HG02885 (cell line): Measurements from ENCODE around the gene RHBDF1.

Experiments used
- ATAC-seq: cut with Tn5 transposase; IDR thresholded peaks from one replicate; pipeline ENCODE4 v1.9.1; 2021; ENCODE audit warnings: mild to moderate bottlenecking; ENCODE audit not compliant: unreplicated experiment, poor library complexity

Gene RHBDF1

DNA sequence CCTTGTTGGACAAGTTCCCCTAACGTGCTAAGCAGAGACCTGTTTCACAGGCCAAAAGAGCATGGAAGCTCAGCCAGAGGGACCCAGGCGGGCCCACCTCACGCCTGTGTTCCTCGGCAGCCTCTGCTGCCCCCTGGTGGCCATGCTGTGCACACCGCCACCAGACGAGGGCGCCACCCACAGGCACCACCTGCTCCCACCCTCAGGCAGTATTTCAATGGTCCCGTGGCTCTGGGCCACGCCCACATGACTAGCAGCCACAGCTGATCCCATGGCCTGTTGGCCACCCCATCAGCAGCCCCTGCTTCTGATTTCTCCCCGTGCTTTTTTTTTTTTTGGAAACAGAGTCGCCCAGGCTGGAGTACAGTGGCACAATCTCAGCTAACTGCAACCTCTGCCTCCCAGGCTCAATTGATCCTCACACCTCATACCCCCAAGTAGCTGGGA lies 24.5 kb upstream of the RHBDF1 start:
- ATAC-seq: peak; percentile 78

DNA sequence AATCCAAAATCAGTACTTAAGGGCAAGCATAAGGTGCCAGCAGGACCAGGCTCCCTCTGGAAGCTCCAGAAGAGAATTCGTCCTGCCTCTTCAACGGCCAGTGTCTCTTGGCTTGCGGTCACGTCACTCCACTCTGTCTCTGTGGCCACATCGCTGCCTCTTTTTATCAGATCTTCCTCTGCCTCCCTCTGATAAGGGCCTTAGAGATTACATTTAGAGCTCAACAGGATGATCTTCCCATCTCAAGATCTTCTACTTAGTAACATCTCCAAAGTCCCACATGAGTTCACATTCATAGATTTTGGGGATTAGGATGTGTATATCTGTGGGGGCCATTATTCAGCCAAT lies 22.5 kb upstream of the RHBDF1 start:
- ATAC-seq: no peak

DNA sequence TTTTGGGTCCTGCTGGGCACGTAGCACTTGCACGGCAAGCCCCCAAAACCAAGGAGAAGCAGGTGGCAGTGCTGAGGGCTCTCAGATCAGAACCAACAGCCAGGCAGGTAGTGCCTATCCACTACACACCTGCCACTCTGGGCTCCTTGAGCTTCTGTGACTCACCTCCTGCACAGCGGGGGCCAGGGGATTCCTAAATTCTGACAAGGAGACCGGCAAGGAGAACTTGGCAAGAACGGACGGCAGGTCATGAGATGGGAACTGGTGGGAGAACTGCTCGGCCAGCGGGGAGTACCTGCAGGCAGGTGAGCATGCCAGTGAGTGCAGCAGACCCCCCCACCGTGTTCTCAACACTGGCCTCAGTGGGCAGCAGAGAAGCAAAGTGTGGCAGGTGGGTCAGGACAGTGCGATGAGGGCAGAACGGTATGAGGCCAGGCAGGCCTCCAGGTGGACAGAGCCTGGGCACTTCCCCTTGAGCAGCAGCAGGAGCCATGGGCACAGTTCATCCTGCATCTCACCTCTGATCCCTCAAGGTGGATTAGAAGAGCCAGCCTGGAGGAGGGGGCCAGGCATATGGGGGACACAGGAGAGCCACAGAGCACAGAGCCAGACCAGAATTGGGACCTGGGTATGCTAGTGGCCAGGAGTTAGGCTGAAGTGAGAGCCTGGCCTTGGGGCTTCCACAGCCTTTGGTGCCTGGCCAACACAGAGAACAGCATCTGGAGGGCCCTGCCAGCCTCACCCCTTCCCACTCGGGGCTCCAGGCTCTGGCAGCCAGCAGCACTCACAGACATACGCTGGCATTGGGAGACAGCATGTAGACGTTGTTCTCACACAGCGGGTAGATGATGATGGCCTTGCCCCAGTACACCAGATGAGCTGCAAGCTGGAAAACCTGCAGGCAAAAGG lies 20.3 kb upstream of the RHBDF1 start:
- ATAC-seq: no peak

DNA sequence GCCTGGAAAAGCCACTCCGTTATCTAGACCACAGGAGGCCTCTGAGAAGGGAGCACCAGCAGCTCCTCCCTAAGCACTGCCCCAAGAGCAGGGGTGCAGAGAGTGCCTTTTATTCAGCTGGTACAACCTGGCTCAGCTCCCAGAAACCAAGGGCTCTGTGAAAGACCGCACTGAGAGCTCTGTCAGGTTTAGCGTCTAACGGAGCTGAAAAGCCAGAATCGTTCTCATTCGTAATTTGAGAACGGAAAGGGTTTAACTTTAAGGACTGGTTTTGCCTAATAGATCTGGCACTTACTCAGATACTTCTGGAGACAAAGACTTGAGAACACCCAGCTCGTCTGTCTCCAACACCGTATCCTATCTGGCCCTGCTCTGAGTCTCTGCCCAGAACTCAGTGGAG lies 19.1 kb upstream of the RHBDF1 start:
- no peak for ATAC-seq

DNA sequence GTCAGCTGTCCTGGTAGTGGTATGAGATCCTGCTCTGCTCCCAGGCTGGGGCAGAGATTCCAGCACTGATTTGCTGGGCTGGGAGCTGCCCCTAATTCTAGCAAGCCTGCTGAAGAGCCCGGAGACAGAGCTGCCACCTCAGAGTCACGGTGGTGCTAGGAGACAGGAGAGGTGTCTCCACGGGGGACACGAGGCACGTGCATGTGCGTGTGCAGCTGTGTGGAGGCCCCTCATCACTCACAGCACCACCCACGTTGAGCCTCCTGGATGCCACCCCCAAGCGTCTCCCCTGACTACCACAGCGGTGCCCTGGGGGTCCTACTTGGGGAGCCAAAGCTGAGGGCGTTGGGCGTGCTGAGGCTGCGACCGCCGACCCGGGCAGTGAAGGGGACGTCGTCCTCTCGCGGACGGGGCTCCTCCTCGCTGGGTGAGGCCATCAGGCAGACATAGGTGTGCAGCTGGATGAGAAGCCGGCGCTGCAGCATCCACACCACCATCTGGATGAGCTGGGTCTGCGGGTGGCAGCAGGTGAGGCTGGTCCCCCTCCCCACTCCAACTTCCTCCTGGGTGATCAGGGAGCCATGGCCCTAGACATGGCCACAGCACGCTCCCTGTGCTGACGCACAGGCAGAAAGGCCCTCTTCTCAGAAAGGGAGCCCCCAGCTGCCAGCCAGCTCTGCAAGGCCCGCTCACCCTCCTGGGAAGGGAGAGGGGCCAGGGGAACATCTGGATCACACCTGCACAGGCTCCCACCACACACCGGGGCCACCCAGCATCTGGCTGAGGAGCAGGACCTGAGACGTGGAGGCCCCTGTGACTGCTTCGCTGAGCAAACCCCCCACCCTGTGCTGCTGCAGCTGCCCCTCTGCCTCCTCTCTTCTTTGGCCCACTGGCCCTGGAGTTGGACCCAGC lies 17.2 kb upstream of the RHBDF1 start:
- ATAC-seq: no peak

DNA sequence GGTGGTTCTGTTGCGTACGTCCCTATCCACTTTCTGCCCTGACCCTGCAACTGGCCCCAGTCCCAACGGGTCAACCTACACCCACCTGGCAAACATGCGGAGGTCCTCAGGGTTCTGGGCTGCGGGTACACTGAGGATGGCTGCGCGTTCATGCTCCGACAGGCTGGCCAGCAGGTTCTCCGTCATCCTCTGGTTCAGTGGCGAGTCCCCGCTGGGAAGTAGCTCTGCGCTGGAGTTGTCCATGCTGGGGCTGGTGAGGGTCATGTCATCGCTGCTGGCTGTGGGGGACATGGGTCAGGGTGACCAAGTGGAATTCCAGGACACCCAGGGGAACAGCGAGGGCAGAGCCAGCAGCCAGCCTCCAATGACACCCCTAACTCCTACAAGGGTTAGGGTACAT lies 16.2 kb upstream of the RHBDF1 start:
- no peak for ATAC-seq

DNA sequence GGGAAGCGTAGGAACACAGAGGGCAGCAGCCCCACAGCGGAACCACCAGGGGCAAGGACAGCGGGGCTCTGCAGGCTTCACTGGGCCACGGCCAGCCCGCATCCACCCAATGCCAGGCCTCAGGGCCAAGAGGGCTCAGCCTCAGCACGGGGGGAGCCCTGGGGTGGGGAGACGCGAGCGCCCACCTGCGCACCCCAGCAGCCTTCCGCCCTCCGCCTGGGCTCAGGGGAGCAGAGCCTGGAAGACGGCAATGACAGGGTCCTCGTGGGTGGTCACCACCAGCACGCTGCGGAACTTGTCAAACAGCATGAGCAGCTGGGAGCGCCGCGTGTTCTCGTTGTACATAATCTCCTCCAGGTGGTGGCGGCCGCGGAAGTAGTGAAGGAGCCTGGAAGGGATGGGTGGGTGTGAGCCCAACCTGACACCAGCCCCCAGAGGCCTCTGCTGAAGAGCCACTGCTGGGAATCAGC lies 14.1 kb upstream of the RHBDF1 start:
- no peak for ATAC-seq

DNA sequence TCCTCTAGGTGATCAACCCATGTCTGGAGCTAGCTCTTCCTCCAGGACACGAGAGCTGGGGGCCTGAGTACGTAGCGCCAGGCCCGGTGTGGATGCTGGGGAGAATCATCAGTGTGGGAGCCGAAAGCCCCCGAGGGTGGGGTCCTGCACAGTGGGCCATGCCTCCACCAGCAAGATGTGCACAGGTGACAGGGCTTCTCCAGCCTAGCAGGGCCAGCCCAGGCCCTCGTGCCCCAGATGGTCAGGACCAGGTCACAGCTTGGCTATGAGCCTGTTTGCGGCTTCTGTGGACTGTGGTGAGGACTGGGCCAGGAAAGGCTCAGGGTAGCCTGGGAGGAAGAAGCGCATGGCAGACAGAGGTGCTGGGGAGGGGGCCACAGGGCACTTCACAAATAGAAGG lies 13.4 kb upstream of the RHBDF1 start:
- ATAC-seq: no peak

DNA sequence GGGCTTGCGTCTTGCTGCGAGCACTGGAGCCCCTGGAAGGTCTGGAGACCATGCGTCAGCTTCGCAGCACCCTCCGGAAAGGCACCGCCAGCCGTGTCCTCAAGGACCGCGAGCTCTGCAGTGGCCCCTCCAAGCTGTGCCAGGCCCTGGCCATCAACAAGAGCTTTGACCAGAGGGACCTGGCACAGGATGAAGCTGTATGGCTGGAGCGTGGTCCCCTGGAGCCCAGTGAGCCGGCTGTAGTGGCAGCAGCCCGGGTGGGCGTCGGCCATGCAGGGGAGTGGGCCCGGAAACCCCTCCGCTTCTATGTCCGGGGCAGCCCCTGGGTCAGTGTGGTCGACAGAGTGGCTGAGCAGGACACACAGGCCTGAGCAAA lies 13.0 kb upstream of the RHBDF1 start:
- no peak for ATAC-seq

DNA sequence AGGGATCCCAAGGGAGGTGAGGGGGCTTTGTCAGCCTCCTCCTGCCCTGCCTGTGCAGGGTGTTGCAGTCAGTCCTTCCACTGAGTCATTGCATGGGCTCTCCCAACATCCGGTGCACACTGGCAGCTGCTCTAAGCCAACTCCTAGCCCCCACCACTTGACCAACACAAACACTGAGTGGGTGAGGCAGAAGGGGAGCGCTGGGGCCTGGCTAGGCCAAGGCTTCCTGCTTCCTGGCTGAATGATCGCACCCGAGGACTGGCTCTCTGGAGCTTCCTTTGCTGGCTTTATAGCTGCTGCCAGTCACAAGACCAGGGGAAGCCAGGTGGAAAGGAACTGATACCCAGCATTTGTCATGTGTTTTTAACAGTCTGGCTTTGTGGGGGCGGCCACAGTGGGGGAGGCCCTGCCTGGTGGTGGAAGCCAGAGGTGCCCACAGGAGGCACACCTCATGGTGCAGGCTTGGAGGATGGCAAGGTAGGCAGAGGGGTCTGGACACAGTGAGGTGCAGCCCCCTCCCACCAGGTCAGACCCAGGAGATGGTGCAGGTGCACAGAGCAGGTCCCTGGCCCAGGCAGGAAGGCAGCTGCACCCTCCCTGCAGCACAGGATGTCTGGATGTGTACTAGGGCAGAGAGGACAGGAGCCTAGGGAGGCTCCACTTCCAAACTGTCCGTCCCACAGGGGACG lies 12.4 kb upstream of the RHBDF1 start:
- ATAC-seq: peak; percentile 46

DNA sequence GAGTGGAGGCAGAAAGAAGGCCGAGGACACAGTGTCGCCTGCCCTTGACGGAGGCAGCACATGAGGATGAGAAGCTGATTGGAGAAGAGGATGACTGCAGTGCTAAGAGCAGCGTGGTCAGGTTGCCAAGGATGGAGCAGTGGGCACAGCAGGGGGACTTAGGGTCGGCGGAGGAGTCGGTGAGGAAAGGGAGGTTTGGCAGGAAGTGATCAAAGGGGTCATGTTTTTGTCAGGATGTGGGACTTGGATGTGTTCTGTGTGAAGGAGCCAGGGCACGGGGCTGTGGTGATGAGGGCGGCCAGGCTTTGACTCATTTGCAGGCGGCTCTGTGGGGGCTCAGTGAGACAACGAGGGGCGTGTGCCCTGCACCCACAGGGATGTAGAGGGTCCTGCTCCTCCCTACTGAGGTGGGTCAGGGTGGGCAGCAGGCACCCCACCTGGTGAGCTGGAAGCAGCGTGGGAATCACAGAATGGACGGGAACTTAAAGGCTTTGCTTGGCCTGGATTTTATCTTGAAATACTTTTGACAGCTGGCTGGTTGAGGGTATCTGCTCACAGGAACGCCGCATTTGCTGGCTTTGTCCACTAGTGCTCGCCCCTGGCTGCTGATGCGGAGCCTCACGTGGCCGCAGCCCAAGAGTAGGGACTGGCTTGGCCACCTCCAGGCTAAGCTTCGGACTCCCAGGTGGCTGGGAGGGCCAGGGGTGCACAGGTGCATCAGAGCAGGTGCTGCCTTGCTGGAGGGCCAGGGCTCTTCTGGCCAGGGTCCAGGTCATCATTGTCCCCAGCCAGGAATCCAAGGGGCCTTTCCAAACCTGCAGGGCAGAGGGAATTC lies 11.6 kb upstream of the RHBDF1 start:
- ATAC-seq: peak; percentile 7

DNA sequence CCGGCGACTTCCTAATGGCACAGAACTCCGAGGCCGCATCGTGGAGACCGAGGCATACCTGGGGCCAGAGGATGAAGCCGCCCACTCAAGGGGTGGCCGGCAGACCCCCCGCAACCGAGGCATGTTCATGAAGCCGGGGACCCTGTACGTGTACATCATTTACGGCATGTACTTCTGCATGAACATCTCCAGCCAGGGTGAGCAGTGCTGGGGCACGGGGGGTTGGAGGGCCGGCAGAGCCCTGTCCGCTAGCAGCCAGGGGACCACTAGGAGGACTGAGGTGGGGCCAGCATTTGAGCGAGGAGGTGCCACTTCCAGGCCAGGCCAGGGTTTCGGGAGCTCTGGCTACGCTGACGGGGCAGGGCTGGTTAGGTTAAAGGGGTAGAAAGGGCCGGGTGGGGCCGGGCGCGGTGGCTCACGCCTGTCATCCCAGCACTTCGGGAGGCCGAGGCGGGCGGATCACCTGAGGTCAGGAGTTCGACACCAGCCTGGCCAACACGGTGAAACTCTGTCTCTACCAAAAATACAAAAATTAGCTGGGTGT lies 10.7 kb upstream of the RHBDF1 start:
- ATAC-seq: no peak

DNA sequence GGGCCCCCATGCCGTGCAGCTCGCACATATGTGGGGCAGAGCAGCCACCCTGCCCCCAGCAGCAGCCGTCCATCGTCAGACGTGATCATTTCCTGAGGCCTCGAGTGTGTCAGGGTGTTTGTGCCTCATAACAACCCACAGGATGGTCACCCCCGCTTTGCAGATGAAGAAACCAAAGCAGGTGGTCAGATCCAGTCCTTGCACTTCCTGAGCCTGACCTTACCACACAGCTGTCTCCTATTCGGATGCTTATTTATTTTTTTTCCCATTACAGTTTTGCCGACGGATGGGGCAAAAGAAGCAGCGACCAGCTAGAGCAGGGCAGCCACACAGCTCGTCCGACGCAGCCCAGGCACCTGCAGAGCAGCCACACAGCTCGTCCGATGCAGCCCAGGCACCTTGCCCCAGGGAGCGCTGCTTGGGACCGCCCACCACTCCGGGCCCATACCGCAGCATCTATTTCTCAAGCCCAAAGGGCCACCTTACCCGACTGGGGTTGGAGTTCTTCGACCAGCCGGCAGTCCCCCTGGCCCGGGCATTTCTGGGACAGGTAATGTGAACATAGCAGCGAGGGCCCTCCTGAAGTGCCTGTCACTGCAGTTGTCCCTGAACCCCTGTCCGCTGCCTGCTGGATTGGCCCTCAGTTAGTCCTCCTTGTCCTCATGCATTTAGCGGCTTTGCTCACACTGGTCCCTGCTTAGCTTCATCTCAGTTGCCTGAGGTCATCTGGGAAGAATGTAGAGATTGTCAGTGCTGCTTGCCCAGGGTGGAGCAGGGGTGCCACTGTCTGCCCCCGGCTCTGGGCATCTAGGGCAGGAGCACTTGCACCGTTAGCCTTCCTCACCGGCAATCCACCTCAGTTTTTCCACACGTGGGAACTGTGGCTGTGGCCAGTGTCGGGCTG lies 7.0 kb upstream of the RHBDF1 start:
- no peak for ATAC-seq

DNA sequence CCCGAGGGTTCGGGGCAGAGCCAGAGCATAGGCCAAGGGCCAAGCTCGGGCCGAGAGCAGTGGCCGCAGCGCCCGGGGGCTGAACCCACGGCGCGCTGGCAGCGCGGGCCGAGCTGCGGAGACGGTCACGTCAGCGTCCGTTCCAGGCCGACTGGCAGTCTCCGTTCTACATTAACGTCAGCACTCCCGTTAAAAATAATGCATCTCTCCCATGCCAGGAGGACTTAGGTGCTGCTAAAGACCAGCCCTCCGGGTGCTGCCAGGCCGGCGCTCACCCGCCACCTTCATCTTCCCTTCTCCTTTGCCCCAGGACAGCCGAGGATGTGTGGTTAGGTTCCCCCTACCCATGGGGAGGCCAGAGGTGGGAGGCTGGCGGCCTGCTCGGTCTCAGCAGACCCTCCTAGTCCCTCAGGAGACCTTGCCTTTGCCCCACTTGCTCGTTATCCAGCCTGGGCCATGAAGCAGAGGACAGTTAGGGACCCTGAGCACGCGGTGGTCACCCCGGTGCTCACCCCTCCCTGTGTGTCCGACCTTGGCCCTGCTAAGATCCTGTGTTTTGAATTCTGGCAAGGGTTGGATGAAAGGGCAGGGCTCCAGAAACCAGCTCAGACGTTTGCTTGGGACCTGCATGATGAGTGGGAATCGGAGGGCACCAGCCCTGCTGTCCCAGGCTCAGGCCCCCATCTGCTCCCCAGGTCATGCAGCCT lies 6.2 kb upstream of the RHBDF1 start:
- peak; percentile 21 for ATAC-seq

DNA sequence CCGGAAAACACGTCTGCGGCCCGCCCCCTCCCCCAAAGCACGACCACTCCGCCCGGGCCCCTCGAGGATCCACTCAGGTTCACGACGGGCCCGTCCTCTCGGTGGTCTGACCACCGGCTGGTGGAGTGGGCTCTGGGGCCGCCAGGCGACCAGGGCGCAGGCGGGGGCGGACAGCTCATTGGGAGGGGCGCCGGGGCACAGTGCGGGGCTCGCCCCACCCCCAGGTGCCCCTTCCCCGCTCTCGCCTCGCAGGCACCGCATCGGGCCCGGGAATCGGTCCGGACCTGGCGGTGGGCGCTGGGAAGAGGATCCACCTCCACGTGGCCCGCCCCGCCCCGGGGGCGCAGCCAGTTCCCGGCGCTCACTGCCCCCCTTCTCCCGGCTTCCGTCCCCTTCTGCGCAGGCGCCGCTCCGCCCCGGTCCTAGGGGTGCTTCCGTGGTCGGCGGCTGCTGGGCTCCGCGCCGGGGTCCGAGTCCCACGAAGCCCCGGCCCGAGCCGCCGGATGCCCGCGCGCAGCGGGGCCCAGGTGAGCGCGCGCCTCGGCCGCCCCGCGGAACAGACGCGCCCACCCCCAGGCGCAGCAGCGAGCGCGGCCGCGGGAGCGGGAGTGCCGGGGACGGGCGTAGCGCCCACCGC lies 5.5 kb upstream of the RHBDF1 start, which contains the start of gene MPG:
Gene MPG (plus strand): TSS at position 419 of the 637 bp plus-strand sequence. CDS start 85 bp downstream, at position 504.
- ATAC-seq: peak; percentile 87

DNA sequence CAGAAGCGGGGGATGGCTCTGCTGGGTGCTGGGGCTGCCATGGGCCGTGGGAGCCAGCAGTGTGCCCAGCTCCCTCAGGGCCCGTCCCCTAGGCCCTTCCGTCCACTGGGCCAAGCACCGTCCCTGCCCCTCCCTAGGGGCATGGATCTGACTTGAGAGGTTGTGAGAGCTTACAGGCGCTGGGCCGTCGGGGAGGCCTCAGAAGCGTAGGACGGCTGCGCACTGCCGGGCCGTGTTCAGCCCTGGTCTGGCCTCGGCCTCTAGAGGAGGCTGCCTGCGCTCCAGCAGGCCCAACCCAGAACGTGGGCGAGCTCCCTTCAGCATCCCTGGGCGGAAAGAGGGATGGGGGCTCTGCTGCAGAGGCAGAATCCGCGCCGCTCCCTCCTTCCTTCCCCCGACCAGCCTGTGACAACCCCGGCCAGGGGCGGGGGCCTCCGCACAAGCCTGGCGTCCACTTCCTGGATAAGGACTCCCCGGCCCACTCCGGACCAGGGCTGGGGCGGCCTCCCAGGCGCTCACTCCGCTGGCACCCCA lies 4.9 kb upstream of the RHBDF1 start:
- peak; percentile 36 for ATAC-seq
